NCI-H2196 (cell line): Measurements from ENCODE around the gene ZBED6.
A peak's percentile ranks its signal among the peaks of the same experiment; 100 is the strongest.
"Not testable (repeated sequence)": the region's sequence is repeated elsewhere in the genome, so short reads cannot be mapped to it uniquely, and the experiment has no call there.

Experiments
- DNase-seq: peaks from one replicate; lab custom pipeline; 2025; ENCODE audit not compliant: unreplicated experiment; lab: John Stamatoyannopoulos, UW

ZBED6 gene, protein sequence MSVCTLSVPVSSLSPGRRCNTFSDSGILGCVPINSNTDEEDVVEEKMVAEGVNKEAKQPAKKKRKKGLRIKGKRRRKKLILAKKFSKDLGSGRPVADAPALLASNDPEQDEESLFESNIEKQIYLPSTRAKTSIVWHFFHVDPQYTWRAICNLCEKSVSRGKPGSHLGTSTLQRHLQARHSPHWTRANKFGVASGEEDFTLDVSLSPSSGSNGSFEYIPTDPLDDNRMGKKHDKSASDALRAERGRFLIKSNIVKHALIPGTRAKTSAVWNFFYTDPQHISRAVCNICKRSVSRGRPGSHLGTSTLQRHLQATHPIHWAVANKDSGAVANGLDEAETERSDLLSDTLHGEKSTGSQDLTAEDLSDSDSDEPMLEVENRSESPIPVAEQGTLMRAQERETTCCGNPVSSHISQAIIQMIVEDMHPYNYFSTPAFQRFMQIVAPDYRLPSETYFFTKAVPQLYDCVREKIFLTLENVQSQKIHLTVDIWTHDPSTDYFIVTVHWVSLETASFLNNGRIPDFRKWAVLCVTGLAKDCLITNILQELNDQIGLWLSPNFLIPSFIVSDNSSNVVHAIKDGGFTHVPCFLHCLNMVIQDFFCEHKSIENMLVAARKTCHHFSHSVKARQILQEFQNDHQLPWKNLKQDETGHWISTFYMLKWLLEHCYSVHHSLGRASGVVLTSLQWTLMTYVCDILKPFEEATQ (N-terminal part only)

DNA sequence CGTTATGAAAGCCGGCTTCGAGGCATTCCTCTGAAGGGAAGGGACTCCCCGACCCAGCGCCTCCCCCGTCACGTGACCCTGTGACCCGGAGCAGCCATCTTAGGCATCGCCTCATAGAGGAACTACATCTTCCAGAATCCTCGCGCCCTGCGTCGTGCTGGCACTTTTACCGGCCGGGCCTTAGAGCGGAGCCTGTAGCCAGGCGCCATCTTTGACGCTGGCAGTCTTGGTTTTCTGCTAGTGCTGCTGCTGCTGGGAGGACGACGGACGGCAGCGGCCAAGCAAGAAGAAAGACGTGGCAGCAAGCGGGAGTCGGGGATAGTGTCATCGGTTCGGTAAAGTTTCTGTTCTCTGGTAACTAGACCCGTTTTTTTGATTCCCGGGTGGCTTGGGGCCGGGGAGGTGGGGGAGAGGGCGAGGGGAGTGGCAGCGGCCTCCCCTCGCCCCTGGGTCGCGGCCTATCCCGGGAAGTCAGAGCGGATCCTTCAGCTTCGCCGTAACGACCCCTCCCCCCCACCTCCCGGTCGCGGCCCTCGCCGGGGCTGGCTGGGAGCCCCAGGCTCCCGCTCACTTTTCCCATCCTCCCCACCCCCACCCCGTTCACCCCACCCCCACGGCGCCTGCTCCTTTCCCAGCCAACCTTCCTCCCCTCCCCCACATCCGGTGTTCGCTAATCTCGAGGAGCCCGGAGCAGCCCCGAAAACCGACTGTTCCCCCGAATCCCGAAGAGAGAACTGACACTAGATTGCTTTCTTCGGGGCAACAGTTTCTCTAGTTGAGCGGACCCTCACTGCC is at the start of gene ZBED6, which contains the start of gene ZC3H11A:
TSS of gene ZBED6 (plus strand) at position 183 of the 795 bp plus-strand sequence. CDS start 1,900 bp downstream, outside the sequence.
TSS of gene ZC3H11A (plus strand) at position 183 of the 795 bp plus-strand sequence. CDS start 21,448 bp downstream, outside the sequence.
- peak; percentile 98 for DNase-seq

DNA sequence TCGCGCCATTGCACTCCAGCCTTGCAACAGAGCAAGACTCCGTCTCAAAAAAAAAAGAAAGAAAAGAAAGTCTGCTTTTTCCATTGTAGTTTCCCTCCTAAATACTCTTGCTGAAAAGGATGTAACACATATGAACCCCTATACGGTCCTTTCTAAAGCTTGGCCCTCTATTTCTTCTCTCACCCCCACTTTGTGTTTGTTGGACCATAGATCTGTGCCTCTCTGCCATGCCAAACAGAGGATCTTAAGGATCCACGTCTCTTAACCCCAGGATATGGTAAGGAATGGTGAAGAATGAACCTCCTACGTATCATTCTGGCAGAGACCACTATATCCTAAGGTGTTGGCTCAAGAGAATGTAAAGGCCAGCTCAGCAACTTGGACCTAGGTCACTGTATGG is 49.1 kb upstream of the ZBED6 start:
- DNase-seq = no peak

DNA sequence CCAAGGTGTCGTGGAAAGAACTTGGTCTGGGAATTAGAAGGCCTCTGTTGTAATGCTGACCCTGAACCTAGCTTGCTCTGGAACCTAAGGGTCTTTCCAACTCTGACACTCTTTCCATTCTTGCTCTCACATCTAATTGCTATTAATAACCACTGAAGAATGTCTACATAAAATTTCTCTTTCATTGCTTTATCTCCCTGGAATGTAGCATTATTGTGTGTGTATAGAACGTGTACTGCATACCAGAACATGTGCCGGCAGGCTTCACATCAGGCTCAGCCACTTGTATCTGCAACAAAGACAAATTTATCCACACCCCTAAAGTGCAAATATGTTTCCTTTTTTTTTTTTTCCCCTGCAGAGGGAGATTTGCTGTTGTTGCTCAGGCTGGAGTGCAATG is 44.4 kb upstream of the ZBED6 start:
- no peak for DNase-seq

DNA sequence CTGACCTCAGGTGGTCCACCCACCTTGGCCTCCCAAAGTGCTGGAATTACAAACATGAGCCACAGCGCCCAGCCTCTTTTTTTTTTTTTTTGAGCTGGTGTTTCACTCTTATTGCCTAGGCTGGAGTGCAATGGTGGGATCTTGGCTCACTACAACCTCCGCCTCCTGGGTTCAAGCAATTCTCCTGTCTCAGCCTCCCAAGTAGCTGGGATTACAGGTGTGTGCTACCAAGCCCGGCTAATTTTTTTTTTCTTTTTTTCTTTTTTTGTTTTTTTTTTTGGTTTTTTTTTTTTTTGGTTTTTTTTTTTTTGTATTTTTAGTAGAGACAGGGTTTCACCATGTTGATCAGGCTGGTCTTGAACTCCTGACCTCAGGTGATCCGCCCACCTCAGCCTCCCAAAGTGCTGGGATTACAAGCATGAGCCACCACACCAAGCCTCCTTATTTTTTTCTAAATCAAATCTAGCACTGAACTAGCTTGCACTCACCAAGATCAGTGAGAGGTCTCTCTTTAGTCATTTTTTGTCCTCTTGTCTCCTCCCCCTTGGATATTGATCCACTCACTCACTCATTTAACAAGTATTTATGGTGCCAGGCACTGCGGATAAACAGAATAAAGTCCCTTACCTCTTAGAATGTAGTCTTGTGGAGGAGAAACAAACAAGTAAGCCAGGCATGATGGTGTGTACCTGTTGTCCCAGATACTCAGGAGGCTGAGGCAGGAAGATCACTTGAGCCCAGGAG is 43.6 kb upstream of the ZBED6 start:
- not testable (repeated sequence) for DNase-seq

DNA sequence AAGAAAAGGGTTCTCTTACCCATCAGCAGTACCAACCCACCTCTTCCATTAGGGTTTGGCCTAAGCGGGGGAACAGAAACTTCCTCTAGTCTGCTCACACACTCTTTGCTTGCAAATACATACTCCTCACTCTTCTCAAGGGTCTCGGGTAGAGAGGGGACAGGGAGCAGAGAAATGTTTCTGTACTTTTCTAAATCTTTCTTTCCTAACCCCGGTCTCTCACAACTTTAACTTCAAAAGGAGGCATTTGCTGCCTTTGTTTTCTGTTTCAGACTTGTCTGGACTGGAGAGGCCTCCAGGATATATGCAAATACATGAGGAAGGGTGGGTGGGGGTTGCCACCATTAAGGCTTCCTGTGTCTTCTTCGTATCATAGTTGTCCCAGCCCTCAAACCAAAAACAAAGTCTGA is 41.0 kb upstream of the ZBED6 start:
- DNase-seq = no peak

DNA sequence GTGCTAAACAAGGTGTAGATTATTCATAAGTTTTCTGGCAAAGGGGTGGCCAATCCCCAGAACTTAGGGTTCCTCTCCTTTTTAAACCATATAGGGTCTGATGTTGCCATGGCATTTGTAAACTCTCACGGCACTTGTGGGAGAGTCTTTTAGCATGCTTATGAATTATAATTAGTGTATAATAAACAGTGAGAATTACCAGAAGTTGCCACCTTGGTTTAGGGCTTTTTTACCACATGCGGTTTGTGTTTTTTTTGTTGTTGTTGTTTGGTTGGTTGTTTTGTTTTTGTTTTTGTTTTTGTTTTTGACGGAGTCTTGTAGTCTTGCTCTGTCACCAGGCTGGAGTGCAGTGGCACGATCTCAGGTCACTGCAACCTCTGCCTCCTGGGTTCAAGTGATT is 39.4 kb upstream of the ZBED6 start:
- no peak for DNase-seq

DNA sequence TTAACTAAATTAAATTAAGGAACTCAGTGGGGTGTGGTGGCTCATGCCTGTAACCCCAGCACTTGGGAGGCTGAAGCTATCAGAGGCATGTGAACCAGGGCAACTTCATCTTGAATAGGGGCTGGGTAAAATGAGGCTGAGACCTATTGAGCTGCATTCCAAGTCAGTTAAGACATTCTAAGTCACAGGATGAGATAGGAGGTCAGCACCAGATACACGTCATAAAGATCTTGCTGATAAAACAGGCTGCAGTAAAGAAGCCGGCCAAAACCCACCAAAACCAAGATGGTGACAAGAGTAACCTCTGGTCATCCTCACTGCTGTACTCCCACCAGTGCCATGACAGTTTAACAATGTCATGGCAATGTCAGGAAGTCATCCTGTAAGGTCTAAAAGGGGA is 36.7 kb upstream of the ZBED6 start:
- not testable (repeated sequence) for DNase-seq

DNA sequence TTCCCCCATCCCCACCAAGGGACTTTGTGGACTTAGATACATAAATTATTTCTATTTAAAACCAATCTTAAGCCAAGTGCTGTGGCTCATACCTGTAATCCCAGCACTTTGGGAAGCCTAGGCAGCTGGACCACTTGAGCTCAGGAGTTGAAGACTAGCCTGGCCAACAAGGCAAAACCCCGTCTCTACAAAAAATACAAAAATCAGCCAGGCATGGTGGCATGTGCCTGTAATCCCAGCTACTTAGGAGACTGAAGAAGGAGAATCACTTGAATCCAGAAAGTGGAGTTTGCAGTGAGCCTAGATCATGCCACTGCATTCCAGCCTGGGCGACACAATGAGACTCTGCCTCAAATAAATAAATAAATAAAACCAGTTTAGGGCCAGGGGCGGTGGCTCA is 34.9 kb upstream of the ZBED6 start:
- DNase-seq = no peak

DNA sequence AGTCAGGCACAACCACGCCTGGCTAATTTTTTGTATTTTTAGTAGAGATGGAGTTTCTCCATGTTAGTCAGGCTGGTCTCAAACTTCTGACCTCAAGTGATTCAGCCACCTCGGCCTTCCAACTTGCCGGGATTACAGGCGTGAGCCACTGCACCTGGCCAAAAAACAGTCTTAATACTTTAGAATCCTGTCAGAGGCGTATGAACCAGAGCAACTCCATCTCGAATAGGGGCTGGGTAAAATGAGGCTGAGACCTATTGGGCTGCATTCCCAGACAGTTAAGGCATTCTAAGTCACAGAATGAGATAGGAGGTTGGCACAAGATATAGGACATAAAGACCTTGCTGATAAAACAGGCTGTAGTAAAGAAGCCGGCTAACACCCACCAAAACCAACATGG is 33.5 kb upstream of the ZBED6 start:
- DNase-seq = not testable (repeated sequence)

DNA sequence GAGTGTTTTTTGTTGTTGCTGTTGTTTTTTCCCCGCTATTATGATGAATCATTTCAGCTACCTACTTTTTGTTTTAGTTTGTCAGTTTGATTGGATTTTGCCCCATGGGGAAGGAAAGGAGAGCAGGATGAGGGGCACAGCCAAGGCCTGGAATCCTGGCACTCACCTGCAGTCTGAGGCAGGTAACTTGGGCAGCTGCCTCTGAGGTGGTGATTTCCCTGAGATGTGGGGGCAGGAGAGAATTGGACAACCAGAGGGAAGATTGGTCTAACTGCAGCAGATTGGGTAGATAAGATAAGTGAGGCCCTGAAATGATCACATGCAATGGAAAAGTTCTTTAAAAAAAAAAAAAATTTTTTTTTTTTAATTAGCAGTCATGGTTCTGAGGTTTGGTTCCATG is 31.9 kb upstream of the ZBED6 start:
- DNase-seq = no peak

DNA sequence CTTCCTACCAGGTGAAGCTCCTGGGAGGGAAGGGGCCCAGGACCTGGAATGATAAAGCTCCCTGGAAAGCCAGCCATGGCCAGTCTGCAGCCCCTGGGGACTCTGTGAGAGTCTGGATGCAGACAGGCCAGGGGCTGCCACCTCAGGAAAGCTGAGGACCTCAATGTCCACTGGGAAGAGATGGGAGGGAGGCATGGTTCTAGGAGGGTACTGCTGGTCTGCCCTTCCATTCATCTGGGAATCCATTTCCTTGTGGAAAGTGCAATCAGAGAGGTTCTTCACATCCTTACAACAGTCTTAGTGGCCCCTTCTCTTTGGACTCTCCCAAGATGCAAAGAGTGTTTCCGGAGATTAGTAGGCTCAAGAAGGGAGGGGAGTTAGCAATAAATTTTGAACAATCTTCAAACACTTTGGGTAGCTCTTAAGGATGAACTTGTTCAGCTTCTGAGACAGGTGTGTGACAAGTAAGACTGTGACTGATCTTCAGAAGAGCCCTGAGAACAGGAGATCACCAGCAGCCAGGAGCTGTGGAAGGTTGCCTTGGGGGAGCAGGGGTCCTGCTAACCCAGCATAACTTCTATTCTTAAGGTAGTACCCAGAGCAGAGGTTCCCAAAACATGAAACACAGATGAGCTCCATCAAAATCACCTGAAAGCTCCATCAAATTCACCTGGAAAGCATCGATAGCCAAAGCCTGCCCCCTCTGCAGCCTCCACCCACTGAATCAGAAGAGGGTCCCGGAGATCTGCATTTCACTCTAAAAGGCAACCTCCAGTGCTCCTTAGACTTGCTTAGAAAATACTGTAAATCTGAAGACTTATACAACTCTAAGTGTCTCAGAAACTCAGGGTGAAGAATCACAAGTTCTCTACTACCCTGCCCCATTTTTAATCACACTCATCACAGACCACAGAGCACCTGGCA is 31.1 kb upstream of the ZBED6 start:
- DNase-seq = no peak

DNA sequence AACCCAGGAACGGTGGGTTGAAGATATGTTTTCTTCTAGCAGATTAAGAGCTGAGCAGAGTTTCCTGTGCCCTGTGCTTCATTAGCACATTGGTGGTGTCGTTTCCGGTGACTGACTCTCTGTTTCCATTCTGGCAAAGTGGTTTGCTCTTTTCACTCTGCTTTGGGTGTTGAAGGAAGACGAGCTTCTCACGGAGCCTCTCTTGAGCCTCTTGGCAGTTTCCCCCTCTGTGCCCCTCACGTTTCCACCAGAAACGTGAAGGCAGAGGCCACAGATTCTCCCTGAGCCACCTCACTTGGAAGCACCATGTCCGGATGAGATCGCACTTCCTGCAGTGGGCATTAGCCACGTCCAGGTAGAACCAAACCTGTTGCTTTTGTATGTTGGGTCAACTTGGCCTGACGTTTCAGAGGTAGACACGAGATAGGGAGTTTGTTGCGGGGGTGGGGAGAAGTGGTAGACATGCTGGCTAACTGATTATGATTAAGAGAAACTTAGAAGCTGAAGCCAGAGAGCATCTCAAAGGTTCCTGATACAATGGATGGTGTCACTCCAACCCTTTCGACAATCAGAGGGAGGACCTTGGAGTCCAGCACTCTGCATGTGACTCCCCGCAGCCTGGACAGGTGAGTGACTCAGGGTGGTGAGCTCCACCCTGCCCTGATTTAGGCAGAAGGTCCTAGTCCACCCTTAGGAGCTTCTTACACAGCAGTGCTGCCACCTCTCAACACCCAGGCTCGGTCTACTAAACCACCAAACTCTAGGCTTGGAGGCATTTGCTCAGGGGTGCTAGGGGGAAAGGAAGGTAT is 30.2 kb upstream of the ZBED6 start, which contains the start of gene LAX1:
TSS of gene LAX1 (plus strand) at position 155 of the 809 bp plus-strand sequence. CDS start at position 538, 383 bp downstream.
- no peak for DNase-seq

DNA sequence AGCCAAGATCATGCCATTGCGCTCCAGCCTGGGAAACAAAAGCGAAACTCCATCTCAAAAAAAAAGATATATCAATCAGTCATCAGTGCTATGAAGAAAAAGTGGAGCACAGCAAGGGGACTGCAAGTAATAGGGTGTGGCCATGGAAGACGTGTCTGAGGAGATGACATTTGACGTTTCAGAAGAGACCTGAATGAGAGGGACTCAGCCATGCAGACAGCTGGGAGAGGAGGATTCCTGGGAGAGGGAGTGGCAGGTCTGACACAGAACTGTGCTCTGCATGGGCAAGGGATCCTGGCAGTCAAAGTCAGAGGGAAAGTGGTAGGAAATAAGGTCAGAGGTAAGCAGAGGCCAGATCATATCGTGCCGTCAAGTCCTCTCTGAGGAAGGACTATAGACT is 27.2 kb upstream of the ZBED6 start:
- no peak for DNase-seq

DNA sequence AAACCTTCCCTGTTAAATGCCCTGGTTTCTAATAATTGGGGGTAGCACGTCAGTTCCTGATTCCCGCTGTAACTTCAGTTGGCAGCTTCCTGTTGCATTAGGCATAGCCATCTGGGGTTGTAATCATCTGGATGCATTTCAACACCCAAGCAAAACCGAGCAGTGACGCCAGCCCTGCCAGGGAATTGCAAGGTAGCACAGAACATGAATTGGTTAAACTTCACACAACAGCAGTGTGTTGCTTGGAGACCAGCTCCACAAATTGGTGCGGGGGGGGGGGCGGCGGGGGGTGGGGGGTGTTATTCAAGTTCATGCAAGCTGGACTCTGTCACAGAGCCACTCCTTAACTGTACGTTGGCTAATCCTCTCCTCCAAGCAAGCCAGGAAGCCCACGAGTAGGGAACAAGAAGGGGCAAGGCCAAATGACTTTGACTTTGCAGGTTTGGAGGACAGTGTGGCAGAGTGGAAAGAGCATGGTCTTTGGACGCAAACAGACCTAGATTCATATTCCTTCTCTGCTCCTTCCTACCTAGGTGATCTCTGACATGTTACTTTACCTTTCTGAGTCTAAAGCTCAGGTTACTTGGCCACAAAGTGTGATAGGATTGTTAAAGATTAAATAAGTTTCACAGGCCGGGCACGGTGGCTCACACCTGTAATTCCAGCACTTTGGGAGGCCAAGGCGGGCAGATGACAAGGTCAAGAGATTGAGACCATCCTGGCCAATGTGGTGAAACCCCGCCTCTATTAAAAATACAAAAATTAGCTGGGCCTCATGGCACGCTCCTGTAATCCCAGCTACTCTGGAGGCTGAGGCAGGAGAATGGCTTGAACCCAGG is 25.7 kb upstream of the ZBED6 start:
- DNase-seq = peak; percentile 86

DNA sequence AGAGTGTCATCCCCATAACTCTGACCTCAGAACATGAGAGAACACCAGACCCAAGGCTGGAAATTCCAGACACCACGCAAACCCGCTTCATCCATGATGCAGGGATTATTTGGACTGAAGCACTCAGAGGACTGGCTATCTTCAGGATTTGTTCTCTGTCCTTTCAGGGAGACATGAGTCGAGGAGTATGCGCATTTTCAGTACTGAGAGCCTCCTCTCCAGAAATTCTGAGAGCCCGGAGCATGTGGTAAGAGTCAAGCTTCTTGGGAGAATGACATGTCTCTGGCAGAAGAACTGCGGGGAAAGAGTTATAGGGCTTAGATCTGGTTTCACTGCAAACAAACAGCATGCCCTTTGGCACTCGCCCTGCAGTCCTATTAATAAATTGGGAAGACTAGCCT is 23.5 kb upstream of the ZBED6 start:
- DNase-seq = no peak

DNA sequence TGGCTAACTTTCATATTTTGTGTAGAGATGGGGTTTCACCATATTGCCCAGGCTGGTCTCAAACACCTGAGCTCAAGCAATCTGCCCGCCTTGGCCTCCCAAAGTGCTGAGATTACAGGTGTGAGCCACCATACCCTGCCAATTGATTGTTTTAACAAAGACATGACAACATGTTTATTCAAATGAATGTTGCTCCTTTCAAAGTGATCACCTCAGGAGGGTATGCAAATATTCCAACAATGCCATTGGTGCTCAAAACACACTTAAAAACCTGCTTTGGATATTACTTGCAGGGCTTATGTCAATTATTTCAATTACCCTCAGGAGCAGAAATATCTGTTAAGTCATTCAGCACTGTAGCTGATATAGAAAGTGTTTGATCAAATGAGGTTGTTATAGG is 22.6 kb upstream of the ZBED6 start:
- no peak for DNase-seq

DNA sequence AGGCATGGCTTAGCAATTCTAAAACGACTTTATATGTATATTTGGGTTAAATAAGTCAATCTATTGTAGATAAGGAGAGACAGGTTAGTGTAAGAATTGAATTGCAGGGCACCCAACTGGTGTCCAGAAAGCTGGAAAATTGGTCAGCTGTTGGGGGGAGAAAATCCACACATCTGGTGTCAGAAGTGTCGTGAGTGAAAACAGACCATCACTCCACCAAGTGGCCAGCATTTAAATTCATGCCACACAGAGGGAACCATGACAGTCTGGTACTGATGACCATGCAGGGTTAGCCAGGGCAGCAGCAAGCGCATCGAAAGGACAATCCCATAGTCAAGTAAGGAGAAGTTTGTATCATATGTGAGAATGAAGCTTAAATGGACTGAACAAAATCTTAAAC is 18.8 kb upstream of the ZBED6 start:
- no peak for DNase-seq

DNA sequence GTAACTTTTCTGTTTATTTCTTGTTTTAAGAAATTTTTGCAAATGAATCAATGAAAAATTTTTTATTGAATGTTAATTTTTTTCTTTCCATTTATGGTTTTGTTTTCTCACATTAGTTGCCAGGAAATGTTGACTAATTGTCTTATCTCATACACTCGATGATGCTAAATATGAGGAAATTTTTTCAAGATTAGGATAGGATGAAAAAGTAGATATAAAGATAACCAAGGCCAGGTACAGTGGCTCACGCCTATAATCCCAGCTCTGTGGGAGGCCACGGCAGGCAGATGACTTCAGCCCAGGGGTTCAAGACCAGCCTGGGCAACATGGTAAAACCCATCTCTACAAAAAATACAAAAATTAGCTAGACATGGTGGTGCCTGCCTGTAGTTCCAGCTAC is 17.8 kb upstream of the ZBED6 start:
- DNase-seq = no peak
